GM20431 (cell line): ENCODE data around the gene ENPP5.

Experiments used
- in situ Hi-C: fragments of 300-500 bp; cut with MseI, MboI; formaldehyde crosslinking; loops from one replicate; pipeline ENCODE4 v1.15.0; 2020; ENCODE audit warnings: low sequenced_read_pairs; ENCODE audit not compliant: unreplicated experiment

Gene ENPP5

GRCh38 chr6:46170357-46171289 is at the start of gene ENPP5:
Gene ENPP5, minus strand, starts transcription at chr6:46170980. Its CDS starts 2,718 bp downstream, at chr6:46168262.
- in situ Hi-C loops, result no loop called here

- in situ Hi-C loops, result no loop called here
Observed at GRCh38 chr6:46219661-46220060, 48.9 kb upstream of the ENPP5 start.

- in situ Hi-C loops, result no loop called here
Observed at GRCh38 chr6:46218457-46218856, 47.7 kb upstream of the ENPP5 start.

- in situ Hi-C loops, result no loop called here
Observed at GRCh38 chr6:46217671-46218131, 46.9 kb upstream of the ENPP5 start.

- in situ Hi-C loops, result no loop called here
Observed at GRCh38 chr6:46216879-46217278, 46.1 kb upstream of the ENPP5 start.

GRCh38 chr6:46215777-46216176 is 45.0 kb upstream of the ENPP5 start:
- in situ Hi-C loops, result no loop called here

- in situ Hi-C loops, result no loop called here
Observed at GRCh38 chr6:46215213-46215612, 44.4 kb upstream of the ENPP5 start.

GRCh38 chr6:46211917-46212316 is 41.1 kb upstream of the ENPP5 start:
- in situ Hi-C loops, result no loop called here

- in situ Hi-C loops, result no loop called here
Observed at GRCh38 chr6:46210294-46210693, 39.5 kb upstream of the ENPP5 start.

- in situ Hi-C loops, result no loop called here
Observed at GRCh38 chr6:46208303-46208702, 37.5 kb upstream of the ENPP5 start.

GRCh38 chr6:46207174-46207573 is 36.4 kb upstream of the ENPP5 start:
- in situ Hi-C loops, result no loop called here

- in situ Hi-C loops, result no loop called here
Observed at GRCh38 chr6:46204880-46205650, 34.3 kb upstream of the ENPP5 start.

GRCh38 chr6:46203391-46204177 is 32.8 kb upstream of the ENPP5 start:
- in situ Hi-C loops, result no loop called here

- in situ Hi-C loops, result no loop called here
Observed at GRCh38 chr6:46201702-46202101, 30.9 kb upstream of the ENPP5 start.

GRCh38 chr6:46199387-46199786 is 28.6 kb upstream of the ENPP5 start:
- in situ Hi-C loops, result no loop called here

- in situ Hi-C loops, result no loop called here
Observed at GRCh38 chr6:46191961-46192360, 21.2 kb upstream of the ENPP5 start.

- in situ Hi-C loops, result no loop called here
Observed at GRCh38 chr6:46190889-46191288, 20.1 kb upstream of the ENPP5 start.

GRCh38 chr6:46189726-46190125 is 18.9 kb upstream of the ENPP5 start:
- in situ Hi-C loops, result no loop called here

GRCh38 chr6:46186583-46186982 is 15.8 kb upstream of the ENPP5 start:
- in situ Hi-C loops, result no loop called here

GRCh38 chr6:46184114-46184513 is 13.3 kb upstream of the ENPP5 start:
- in situ Hi-C loops, result no loop called here
